GM19035 (cell line): ENCODE measurements around the gene RELN.

Experiments used
- ATAC-seq: cut with Tn5 transposase; IDR thresholded peaks from one replicate; pipeline ENCODE4 v1.9.1; 2021; ENCODE audit not compliant: unreplicated experiment

Gene RELN

DNA sequence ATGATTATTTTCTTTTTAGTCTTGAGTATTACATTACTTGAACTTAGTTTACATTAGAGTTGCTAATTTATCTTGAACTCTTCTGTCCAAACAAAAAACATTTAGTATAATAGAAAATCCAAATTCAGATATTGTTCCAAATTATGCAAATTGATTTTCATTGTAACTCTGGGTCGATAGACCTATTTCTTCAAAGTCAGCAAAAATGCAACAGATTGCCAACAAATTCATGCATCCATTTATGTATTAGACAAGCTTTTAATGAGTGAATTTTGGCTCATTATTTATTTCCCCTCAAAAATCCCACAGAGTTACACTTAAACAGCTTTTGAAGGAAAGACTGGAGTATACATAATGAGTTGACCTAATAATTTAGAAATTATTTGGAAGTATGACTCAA lies 240.8 kb downstream of the RELN start:
- no peak for ATAC-seq

DNA sequence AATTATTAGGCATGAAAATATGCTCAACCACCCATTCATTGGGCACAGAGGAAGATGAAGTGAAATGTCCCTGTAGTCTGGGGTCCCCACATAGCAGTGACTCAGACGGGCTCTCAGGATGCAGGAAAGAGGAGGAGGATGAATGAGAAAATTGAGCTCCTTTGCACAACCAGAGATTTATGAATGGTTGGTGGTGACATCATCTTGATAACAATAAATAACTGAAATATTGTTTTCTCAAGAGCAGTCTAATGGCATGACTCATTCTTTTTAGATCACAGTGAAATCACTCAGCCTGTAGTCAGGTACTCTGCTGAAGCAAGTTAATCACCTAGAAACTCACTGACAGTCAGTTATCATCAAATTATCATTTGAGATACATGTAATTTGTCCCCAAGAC lies 254.1 kb downstream of the RELN start:
- no peak for ATAC-seq

DNA sequence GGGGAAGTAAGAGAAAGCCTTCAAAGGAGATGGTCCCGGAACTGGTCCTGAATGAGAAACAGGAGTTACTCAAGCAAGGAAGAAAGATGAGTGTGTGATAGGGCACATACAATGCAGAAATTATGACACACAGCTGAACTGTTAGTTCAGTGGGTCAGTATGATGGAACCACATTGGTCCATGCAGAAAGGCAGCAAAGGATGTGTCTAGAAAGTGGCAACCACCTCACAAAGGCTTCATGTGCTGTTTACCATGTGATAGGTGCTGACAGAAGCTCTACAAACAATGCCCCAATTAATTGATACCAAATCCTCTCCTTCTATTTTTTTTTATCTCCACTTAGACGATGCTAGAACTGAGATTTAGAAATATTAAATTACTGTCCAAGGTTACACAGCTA lies 258.3 kb downstream of the RELN start:
- no peak for ATAC-seq

DNA sequence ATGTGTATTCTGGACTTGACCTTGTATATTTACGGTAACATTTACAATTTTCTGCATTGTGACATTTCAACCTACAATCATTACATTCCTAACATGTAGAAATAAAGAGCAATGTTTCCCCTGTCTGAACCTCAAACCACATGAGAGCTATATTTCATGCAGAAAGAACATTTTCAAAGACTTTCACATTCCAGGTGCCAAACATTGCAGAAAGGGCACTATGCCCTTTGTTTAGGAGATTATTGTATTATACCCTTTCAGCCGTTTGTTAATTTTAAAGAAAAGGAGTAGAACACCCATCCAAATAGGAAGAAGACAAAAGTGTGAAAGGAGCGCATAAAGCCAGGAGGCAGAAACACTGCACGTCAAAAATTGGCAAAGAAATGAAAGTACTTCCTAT lies 260.4 kb downstream of the RELN start:
- ATAC-seq, result no peak

DNA sequence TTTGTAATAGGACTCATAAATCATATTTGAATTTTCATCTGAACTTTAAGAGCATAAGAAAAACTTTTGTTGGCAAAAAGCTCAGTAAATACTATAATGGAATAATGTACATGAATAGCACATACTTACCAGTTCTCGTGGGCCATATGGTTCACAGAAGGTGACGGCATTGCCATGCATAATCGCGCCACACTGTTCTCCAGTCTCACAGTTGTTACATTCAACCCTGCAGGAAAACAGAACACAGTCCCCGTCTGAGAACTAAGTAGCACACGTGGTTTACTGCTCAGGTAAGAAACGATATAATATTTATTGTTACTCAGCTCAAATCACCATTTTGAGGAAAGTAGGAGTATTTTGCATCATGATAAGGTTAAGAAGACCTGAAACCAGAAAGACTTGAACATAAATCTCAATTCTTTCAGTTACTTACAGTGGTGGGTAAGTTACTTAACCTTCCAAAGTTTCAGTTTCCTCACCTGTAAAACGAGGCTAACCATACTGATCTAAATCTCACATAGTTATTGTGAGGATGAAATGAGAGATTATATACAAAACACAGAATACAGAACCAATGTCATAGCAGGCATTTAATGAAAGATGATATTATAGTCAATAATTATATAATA lies 261.4 kb downstream of the RELN start:
- ATAC-seq, result no peak

DNA sequence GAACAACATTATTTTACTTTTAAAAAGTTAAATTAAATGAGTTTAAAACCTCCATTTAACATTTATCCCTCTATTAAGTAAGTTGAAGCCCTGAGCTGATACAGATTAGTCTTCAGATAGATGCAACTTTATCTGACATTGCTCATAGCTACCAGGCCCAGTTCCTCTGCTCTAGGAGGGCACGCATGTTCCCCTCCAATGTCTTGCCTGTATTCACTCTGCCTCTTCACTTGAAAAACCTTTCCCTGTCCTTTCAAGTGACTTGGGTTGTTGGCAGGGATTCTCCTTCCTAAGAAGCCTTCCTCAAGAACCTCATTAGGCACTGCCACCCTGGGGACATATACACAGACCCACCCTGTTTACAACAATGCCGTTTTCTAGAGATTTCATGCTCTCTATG lies 270.4 kb downstream of the RELN start:
- ATAC-seq, result no peak

DNA sequence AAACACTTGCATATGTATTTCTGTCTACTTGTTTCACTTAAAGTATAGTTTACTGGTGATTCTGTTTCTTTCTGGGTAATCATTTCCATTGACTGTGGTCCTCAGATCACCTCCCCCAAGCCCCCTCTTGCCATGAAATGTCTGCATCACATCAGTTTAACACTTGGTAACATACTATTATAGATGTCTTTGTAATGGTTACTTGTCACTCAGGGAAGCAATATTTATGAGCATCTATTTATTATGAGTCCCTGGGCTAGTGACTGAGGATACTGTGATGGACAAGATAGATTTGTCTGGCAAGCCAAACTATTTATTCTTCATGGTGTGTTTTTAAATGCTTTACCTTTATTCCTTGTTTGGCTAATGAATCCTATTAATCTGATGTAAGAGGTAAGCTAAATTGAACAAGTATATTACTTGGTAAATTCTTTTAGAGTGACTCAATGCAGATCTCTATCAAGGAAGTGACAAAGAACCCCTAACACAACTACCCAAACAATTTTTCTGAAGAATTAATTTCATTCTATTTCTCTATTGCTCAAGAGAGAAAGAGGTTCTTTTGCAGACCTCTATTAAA lies 270.9 kb downstream of the RELN start:
- ATAC-seq, result no peak

DNA sequence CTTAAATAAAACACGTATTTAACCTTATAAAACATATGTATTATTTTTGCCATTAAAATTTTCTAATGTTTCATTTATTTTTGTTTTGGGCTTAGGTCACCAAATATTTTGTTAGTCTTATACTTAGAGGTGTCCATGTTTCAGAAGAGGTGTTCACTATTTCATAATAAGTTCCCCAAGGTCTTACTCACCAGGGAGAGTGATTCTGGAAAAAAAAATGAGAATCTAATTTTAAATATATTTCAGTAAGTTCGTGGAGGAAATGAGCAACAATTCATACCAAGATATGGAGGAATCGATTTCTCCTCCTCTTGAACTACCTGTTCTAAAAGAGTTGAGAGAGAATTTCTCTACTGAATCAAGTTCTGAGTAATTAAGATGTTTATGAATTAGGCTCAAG lies 271.9 kb downstream of the RELN start:
- ATAC-seq, result no peak

DNA sequence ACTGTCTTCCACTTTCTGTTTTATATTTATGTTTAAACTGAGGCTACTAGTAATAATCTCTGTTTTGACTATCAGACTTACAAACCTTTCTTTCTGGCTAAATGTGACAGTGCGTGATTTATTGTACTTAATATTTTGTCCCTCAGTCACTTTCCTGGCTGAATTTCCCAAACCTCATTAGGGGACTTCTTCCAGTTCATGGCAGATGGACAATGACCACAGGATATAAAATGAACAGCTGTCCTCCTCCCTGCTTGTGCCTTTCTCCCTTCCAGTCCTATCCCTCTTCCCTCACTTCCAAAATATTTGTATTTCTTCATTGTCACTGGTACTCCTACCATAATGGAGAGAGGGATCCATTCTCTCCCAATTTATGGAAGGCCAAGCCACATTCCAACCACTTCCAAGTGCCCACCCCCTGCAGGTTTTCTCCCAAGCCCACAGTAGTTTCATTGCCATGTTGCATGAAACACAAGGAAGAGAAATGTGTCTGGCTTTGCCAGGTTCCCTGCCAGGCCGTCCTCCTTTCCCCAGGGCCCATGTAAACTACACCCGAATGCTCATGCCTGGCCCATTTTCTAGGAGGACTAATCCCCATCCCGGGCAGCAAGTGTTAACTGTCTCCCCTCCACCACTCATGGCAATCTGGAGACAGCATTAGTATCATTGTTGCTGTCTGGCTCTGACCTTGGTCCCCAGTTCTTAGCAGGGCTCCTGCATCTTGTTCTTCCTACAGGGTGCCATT lies 273.9 kb downstream of the RELN start:
- no peak for ATAC-seq

DNA sequence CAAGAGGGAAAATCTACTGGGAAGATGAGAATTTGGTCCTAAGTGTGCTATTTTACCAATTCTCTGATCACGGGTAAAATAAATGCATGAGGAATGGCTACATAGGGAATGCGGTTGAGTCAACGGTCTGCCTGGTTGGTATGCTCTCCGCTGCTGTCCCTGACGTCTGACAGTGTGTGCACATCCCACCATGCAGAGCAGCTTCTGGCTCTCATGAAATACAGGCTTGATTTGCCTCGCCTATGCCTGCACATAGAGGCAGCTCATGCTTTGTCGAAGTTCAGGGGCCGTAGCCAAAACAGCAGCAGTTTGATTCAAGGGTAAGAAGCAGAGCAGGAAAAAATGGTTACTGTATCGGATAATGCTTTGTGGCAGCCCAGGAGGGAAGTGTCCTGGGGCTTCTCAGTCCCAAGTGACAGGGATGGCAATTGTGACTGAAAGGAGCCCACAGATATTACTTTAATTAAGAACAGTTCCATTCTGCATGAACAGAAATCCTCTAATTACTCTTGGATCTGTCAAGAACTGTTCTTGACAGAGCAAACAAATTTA lies 275.0 kb downstream of the RELN start:
- no peak for ATAC-seq

DNA sequence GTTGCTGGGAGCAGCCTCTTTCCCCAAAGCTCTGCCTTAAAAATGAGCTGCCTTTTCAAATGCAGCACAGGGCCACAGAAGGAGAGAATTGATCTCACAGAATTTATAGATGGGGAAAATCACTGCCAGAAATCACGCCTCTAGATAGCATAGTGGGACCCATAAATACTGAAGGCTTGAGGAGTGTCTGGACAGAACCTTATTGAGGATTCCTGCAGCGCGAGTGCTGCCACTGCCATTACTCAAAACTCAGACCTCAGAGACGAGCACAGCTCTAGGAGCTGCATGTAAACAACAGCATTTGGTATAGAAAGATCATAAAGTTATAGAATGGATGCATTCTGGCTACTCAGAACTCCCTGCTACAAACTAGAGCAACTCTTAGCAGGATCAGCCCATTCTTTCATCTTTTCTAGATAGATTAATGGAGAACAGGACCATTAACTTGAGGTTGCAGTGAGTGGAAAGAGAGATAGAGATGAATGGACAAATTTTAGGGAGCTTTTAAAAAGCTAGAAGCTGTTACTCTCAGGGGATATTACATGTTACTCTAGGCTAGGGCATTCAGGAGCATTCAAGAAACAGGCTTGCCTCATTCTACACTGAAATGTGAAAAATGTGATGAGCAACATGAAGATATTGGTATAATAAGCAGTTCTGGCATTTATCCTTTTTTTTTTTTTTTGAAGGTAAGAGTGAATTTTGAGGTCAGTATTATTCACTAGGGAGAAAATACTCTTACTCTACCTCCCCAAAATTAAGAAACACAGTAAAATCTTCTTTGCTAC lies 276.3 kb downstream of the RELN start:
- ATAC-seq, result no peak

DNA sequence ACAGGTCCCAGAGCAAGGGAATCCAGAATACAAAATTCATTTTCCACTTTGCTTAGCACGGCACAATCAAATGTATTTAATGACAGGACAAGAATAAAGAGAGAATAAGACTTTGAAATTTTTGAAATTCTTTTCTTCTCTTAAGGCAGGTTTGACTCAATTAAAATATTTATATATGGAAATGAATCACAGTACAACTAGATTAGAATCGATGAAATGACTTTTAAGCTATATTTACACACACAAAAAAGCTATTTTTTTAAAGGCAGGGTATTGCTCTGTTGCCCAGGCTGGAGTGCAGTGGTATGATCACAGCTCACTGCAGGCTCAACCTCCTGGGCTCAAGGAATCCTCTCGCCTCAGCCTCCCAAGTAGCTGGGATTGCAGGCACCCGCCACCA lies 278.0 kb downstream of the RELN start:
- no peak for ATAC-seq

DNA sequence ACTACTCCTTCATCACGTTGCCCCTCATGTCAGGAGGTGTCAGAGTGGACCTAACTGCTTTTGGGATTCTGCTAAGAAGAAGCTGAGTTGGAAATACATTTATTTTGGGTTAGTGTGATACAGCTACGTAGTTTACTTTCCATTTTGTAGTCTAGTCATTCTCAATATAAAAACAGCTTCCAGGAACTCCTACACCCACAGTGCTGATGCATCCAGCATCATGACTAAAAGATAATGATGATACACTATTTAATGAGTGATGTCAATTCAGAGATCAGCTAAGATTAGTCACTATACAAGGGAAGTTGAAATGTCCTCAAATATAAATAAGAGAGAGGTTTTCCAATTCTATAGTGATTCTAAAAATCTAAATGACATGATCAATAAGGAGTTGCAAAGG lies 279.2 kb downstream of the RELN start:
- no peak for ATAC-seq

DNA sequence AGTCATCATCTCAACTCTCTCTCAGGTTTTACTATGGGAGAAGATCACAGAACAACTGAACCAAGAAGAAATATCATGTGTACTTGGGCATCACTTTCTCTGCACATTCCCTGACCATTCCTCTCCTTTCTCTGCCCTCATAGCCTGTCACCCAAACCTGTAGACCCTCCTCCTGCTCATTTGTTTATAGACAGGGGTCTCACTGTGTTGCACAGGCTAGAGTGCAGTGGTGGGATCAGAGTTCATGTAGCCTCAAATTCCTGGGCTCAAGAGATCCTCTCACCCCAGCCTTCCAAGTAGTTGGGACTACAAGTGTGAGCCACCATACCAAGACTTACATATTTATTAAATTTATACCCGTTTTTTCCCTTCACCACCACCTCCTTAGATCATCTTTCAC lies 282.7 kb downstream of the RELN start:
- ATAC-seq, result no peak

DNA sequence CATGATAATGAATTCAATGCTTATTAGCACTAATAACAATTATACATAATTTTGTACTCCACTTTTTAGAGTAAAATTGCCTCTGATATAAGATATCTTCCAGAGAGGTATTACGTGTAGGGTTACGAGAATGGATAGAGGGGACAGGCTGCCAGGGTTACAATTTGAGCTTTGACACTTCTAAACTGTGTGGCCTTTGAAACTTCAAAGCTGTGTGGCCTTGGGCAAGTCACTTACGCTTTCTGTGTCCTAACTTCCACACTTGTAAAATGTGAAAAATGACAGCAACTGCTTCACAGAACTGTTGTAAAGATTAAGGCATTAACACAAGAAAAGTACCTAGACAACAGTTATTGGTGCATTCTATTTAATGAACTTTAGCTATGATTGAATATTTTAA lies 283.9 kb downstream of the RELN start:
- ATAC-seq, result no peak

DNA sequence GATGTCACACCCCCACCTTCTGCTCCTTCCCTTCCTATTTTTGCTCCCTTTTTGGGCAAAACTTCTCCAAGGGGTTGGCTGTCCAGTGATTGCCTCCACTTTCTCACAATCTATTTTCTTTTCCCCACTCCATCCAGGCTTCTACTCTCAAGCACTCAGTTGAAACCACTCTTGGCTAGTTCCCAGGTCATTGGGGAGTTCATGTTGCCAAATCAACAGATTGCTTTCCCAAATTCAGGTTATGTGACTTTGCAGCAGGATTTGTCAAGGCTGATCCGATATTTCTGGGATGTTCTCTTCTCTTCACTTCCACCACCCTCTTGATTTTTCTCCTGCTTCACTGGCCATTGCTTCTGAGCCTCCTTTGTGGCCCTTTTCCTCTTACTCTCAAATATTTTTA lies 284.8 kb downstream of the RELN start:
- no peak for ATAC-seq

DNA sequence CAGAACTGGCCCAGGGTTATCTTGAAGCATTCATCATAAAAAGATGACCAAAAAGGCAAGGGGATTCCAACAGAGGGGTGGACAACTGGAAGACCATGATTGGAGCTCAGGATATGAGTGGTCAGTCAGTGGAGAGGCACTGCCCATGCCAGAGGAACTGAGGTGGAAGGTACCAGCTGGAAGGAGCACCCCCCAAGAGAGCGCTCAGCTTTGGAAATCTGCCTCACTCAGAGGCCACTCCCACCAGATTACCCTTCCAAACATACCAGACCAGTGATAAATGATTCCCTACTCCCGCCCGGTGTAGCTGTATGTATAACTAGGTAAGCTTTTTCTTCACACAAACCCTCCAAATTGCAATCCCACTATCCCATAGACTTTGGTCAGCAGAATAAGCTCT lies 286.5 kb downstream of the RELN start:
- ATAC-seq, result no peak

DNA sequence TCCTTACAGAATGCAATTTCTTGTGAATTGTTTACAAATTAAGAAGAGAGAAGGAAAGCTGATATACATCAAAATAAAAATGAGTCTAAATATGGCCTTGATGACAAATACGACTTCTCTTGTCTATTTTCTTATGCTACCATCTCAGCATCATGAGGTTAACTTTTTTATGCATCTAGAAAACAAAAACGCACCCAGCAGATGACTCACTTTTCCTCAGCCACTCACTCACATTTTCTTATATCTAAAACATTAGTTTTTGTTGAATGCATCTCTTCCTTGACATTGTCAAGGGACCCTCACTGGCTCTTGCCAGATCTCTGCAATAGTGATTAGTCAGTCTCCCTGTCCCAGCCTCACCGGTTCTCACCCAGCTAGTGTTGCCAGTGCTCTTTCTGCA lies 287.0 kb downstream of the RELN start:
- no peak for ATAC-seq

DNA sequence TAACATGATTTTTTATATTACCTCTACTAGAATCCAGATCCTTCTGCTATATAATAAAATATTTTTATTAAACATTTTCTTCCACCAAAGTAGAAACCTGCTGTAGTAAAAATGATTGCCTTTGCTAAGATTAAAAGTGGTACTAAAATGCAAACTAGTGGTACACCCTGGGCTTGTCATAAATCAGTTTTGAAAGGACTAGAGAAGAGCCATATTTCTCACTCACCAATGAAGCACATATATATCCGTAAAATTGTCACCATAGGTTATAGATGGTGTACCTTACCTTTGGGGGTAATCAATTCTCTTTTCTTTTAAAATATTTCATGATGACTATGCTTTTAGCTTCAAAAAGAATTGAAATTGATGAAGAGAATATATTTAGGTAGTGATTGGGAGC lies 290.4 kb downstream of the RELN start:
- ATAC-seq, result no peak

DNA sequence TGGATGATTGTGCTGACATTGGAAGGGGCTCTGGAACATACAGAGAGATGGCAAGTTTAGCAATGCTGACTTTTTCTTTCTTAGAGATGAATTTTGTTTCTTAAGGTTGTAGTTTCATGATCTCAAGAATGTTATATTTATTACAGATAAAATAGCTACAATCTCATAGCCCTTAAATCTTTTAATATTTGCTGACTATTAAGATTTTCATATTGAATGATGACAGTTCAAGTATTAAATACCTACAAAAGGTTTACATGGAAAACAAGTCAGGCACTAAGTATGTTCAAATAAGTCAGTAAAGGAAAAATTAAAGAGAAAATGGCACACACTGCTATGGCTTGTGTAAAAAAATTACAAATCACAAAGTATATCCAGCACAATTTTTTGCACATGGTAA lies 291.4 kb downstream of the RELN start:
- no peak for ATAC-seq

DNA sequence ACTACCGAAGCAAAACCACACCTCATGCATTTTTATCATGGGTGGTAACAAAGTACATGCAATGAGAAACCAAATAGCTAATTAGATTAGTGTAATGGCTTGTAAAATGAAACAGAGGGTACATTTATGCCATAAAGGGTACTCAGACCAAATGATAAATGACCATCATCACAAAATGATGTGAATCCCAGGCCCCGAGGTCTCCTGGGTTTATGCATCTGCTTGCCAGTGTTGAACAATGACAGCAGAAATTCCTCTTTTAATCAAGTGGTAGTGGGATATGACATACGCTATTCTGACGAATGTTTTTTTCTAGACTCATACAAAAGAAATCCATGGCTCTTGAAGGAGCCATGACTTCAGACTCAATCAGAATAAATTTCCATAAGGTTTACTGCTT lies 293.9 kb downstream of the RELN start:
- ATAC-seq, result no peak

DNA sequence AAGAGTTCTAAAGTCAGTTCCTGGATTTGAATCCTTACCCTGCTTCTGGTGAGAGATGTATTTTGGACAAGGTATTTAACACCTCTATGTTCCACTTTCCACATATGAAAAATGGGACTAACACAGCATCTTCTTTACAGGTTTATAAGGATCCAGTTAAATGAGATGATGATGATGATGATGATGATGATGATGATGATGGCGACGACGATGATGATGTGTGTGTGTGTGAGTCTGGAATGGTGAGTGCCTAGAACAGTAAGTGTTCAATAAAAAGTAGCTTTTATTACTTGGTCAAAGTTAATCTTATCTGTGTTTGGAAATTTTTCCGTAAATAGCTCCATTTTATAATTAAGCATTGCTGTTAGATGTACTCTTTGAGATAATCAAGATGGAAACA lies 295.2 kb downstream of the RELN start:
- no peak for ATAC-seq
